HEK293 (cell line): ENCODE data around the gene SPEM2.

Experiments used
- EGR2 ChIP-seq: fragments of 450-650 bp; formaldehyde crosslinking; IDR thresholded peaks from 2 replicates; pipeline ENCODE4 v1.5.1; 2016; ENCODE audit warnings: low read depth, missing biosample characterization, missing genetic modification characterization
- GLI2 ChIP-seq: fragments of 450-650 bp; formaldehyde crosslinking; IDR thresholded peaks from 2 replicates; pipeline ENCODE4; 2017; ENCODE audit warnings: missing biosample characterization, missing genetic modification characterization, low read depth, borderline replicate concordance
- KLF16 ChIP-seq: fragments of 450-650 bp; formaldehyde crosslinking; IDR thresholded peaks from 2 replicates; pipeline ENCODE4 v1.5.1; 2017; ENCODE audit warnings: missing biosample characterization, missing genetic modification characterization
- MYNN ChIP-seq: fragments of 450-650 bp; formaldehyde crosslinking; IDR thresholded peaks from 2 replicates; pipeline ENCODE4 v1.5.1; 2016; ENCODE audit warnings: missing biosample characterization, missing genetic modification characterization, borderline replicate concordance
- SCRT1 ChIP-seq: fragments of 450-650 bp; formaldehyde crosslinking; IDR thresholded peaks from 2 replicates; pipeline ENCODE4 v1.5.1; 2016; ENCODE audit warnings: missing biosample characterization, missing genetic modification characterization, borderline replicate concordance
- SP3 ChIP-seq: fragments of 450-650 bp; formaldehyde crosslinking; IDR thresholded peaks from 2 replicates; pipeline ENCODE4 v1.5.1; 2016; ENCODE audit warnings: missing biosample characterization, missing genetic modification characterization
- ZBTB20 ChIP-seq: fragments of 450-650 bp; formaldehyde crosslinking; IDR thresholded peaks from 2 replicates; pipeline ENCODE4 v1.5.1; 2016; ENCODE audit warnings: missing biosample characterization, missing genetic modification characterization
- ZBTB49 ChIP-seq: fragments of 450-650 bp; formaldehyde crosslinking; IDR thresholded peaks from 2 replicates; pipeline ENCODE4 v1.5.1; 2016; ENCODE audit warnings: missing biosample characterization, missing genetic modification characterization, low read depth
- ZNF138 ChIP-seq: fragments of 450-650 bp; formaldehyde crosslinking; IDR thresholded peaks from 2 replicates; pipeline ENCODE4 v1.5.1; 2016; ENCODE audit warnings: missing biosample characterization, missing genetic modification characterization, borderline replicate concordance
- ZNF157 ChIP-seq: fragments of 450-650 bp; formaldehyde crosslinking; IDR thresholded peaks from 2 replicates; pipeline ENCODE4 v1.5.1; 2016; ENCODE audit warnings: missing biosample characterization, missing genetic modification characterization
- ZNF16 ChIP-seq: fragments of 450-650 bp; formaldehyde crosslinking; IDR thresholded peaks from 2 replicates; pipeline ENCODE4 v1.5.1; 2016; ENCODE audit warnings: low read depth, missing biosample characterization, missing genetic modification characterization
- ZNF302 ChIP-seq: fragments of 450-650 bp; formaldehyde crosslinking; IDR thresholded peaks from 2 replicates; pipeline ENCODE4 v1.5.1; 2016; ENCODE audit warnings: missing biosample characterization, missing genetic modification characterization, low read depth
- ZNF324 ChIP-seq: fragments of 450-650 bp; formaldehyde crosslinking; IDR thresholded peaks from 2 replicates; pipeline ENCODE4 v1.5.1; 2016; ENCODE audit warnings: missing biosample characterization, missing genetic modification characterization
- ZNF335 ChIP-seq: fragments of 450-650 bp; formaldehyde crosslinking; conservative IDR thresholded peaks from 2 replicates; pipeline ENCODE4 v1.5.1; 2016; ENCODE audit warnings: missing biosample characterization, missing genetic modification characterization
- ZNF354C ChIP-seq: fragments of 450-650 bp; formaldehyde crosslinking; IDR thresholded peaks from 2 replicates; pipeline ENCODE4 v1.5.1; 2016; ENCODE audit warnings: missing biosample characterization, missing genetic modification characterization, low read depth, borderline replicate concordance
- ZNF433 ChIP-seq: fragments of 450-650 bp; formaldehyde crosslinking; IDR thresholded peaks from 2 replicates; pipeline ENCODE4 v1.5.1; 2016; ENCODE audit warnings: missing biosample characterization, missing genetic modification characterization, low read depth
- ZNF518A ChIP-seq: fragments of 450-650 bp; formaldehyde crosslinking; conservative IDR thresholded peaks from 2 replicates; pipeline ENCODE4 v1.5.1; 2016; ENCODE audit warnings: low read depth, missing biosample characterization, missing genetic modification characterization
- ZNF558 ChIP-seq: fragments of 450-650 bp; formaldehyde crosslinking; IDR thresholded peaks from 2 replicates; pipeline ENCODE4 v1.5.1; 2016; ENCODE audit warnings: missing biosample characterization, missing genetic modification characterization
- ZNF561 ChIP-seq: fragments of 450-650 bp; IDR thresholded peaks from 2 replicates; pipeline ENCODE4 v1.5.1; 2018; ENCODE audit warnings: missing biosample characterization, missing genetic modification characterization, borderline replicate concordance
- ZNF596 ChIP-seq: fragments of 450-650 bp; IDR thresholded peaks from 2 replicates; pipeline ENCODE4 v1.5.0; 2018; ENCODE audit warnings: missing biosample characterization, mild to moderate bottlenecking, missing genetic modification characterization, moderate library complexity
- ZNF658 ChIP-seq: fragments of 450-650 bp; formaldehyde crosslinking; IDR thresholded peaks from 2 replicates; pipeline ENCODE4; 2016; ENCODE audit warnings: missing biosample characterization, missing genetic modification characterization
- ZNF785 ChIP-seq: fragments of 450-650 bp; formaldehyde crosslinking; IDR thresholded peaks from 2 replicates; pipeline ENCODE4 v1.5.1; 2016; ENCODE audit warnings: missing biosample characterization, missing genetic modification characterization
- ZNF792 ChIP-seq: fragments of 450-650 bp; formaldehyde crosslinking; IDR thresholded peaks from 2 replicates; pipeline ENCODE4 v1.5.1; 2016; ENCODE audit warnings: missing biosample characterization, missing genetic modification characterization
- ZNF843 ChIP-seq: fragments of 450-650 bp; formaldehyde crosslinking; IDR thresholded peaks from 2 replicates; pipeline ENCODE4 v1.5.1; 2016; ENCODE audit warnings: missing biosample characterization, missing genetic modification characterization
- TF ChIP-seq, protein P1 (sequence below): fragments of 450-650 bp; formaldehyde crosslinking; IDR thresholded peaks from 2 replicates; pipeline ENCODE4 v1.5.1; 2016; ENCODE audit warnings: missing biosample characterization, missing genetic modification characterization, borderline replicate concordance
- TF ChIP-seq, protein P2 (sequence below): fragments of 450-650 bp; formaldehyde crosslinking; IDR thresholded peaks from 2 replicates; pipeline ENCODE4 v1.5.1; 2016; ENCODE audit warnings: missing biosample characterization, missing genetic modification characterization, low read depth
- TF ChIP-seq, protein P3 (sequence below): fragments of 450-650 bp; formaldehyde crosslinking; IDR thresholded peaks from 2 replicates; pipeline ENCODE4 v1.5.1; 2016; ENCODE audit warnings: missing biosample characterization, missing genetic modification characterization

The SPEM2 gene

DNA sequence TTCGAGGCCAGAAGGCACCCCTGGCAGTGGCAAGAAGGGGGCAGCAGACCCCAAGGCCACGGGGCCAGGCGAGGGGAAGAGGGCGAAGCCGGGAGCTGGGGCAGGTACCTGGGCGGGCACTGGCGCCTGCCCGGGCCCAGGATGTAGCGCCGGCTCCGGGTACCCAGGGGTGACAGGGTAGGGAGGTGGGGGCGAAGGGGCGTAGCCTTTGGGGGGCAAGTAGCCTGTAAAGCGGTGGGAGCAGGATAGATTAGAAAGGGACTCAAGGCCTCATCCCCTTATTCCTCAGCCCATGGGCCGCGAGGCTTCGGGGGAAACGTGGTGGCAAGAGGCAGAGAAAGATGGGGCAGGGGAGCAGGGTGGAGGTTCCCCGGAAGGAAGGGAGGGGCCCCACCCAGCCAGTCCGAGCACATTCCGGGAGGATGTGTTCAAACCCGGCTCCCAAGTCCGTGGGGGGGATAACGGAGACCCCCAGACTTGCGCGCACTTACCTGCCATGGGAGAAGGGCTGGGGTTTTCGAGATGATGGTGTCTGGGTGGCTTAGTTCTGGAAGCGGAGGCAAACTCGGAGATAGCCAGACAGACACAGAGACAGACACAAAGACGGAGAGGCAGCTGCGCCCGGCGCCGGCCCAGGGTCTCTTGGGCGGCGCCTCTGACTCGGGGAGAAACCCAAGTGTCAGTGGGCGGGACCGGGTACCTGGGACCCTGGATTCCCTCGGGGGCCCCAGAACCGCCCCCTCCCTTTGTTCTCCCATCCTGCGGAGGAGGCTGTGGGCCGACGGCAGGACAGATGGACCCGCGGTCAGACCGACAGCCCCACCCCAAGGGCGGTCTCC lies 31.6 kb upstream of the SPEM2 start (continued):
- TF ChIP-seq GLI2 (tag by site-specific recombination) = no peak
- TF ChIP-seq SP3 (tag by site-specific recombination) = peak; percentile 85
- no peak for TF ChIP-seq ZNF658 (tag by site-specific recombination)
- no peak for TF ChIP-seq ZNF785 (tag by site-specific recombination)
- TF ChIP-seq ZNF354C (tag by site-specific recombination) = no peak
- no peak for TF ChIP-seq ZNF302 (tag by site-specific recombination)
- TF ChIP-seq EGR2 (tag by site-specific recombination) = peak; percentile 52
- TF ChIP-seq ZNF157 = no peak
- TF ChIP-seq ZNF558 (tag by site-specific recombination) = no peak
- TF ChIP-seq, protein P1, sequence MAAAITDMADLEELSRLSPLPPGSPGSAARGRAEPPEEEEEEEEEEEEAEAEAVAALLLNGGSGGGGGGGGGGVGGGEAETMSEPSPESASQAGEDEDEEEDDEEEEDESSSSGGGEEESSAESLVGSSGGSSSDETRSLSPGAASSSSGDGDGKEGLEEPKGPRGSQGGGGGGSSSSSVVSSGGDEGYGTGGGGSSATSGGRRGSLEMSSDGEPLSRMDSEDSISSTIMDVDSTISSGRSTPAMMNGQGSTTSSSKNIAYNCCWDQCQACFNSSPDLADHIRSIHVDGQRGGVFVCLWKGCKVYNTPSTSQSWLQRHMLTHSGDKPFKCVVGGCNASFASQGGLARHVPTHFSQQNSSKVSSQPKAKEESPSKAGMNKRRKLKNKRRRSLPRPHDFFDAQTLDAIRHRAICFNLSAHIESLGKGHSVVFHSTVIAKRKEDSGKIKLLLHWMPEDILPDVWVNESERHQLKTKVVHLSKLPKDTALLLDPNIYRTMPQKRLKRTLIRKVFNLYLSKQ = no peak
- no peak for TF ChIP-seq ZNF138 (tag by site-specific recombination)
- TF ChIP-seq ZNF561 (tag by site-specific recombination) = no peak
- no peak for TF ChIP-seq ZNF596 (tag by site-specific recombination)
- TF ChIP-seq ZNF16 (tag by site-specific recombination) = no peak
- TF ChIP-seq ZNF843 (tag by site-specific recombination) = no peak
- TF ChIP-seq ZNF792 = no peak
- no peak for TF ChIP-seq ZNF324 (tag by site-specific recombination)
- TF ChIP-seq ZNF335 (tag by site-specific recombination) = peak; percentile 63
- TF ChIP-seq ZBTB20 (tag by site-specific recombination) = peak; percentile 99
- TF ChIP-seq, protein P2, sequence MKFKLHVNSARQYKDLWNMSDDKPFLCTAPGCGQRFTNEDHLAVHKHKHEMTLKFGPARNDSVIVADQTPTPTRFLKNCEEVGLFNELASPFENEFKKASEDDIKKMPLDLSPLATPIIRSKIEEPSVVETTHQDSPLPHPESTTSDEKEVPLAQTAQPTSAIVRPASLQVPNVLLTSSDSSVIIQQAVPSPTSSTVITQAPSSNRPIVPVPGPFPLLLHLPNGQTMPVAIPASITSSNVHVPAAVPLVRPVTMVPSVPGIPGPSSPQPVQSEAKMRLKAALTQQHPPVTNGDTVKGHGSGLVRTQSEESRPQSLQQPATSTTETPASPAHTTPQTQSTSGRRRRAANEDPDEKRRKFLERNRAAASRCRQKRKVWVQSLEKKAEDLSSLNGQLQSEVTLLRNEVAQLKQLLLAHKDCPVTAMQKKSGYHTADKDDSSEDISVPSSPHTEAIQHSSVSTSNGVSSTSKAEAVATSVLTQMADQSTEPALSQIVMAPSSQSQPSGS (tag by site-specific recombination) = no peak
- no peak for TF ChIP-seq KLF16 (tag by site-specific recombination)
- TF ChIP-seq, protein P3, sequence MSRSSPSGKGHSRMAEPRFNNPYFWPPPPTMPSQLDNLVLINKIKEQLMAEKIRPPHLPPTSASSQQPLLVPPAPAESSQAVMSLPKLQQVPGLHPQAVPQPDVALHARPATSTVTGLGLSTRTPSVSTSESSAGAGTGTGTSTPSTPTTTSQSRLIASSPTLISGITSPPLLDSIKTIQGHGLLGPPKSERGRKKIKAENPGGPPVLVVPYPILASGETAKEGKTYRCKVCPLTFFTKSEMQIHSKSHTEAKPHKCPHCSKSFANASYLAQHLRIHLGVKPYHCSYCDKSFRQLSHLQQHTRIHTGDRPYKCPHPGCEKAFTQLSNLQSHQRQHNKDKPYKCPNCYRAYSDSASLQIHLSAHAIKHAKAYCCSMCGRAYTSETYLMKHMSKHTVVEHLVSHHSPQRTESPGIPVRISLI (tag by site-specific recombination) = no peak
- TF ChIP-seq MYNN (tag by site-specific recombination) = no peak
- TF ChIP-seq ZNF518A (tag by site-specific recombination) = no peak
- no peak for TF ChIP-seq ZBTB49 (tag by site-specific recombination)
- no peak for TF ChIP-seq SCRT1 (tag by site-specific recombination)
- no peak for TF ChIP-seq ZNF433 (tag by site-specific recombination)
